ENCODE data around the gene NR2C2. TPM values are rescaled to one million over a fixed set of nuclear protein-coding genes. Genes with fewer than 3 reads are reported as not detected.

Gene NR2C2
- total and polyA plus RNA-seq, 2 donors from 2014 or later: 3.5 to 43.6 TPM

- peaks cover under 1 to 9% (median 9%) of the 10 kb centered on the region in 3 donors for H3K36me3 ChIP-seq (ENCODE audit: control insufficient read depth in 2 of 3, insufficient read depth in 3 of 3, low read length in 3 of 3)
- no peaks in the 10 kb centered on the region for H3K9me3 ChIP-seq (ENCODE audit: control insufficient read depth in 2 of 3, insufficient read depth in 1 of 3, low read length in 3 of 3)
- intact Hi-C loops (cut with DNase I): no loop called here
- no peak overlapping the region for H3K9ac ChIP-seq (ENCODE audit: low read length in 3 of 3)
- H3K4me1 ChIP-seq (ENCODE audit: control insufficient read depth in 2 of 3, insufficient read depth in 2 of 3, low read depth in 1 of 3, low read length in 3 of 3): no peaks in the 10 kb centered on the region
- no peaks in the 10 kb centered on the region for H3K27me3 ChIP-seq (ENCODE audit: control insufficient read depth, insufficient read depth, low read length)
- FAIRE-seq (no peak), DNase-seq (no peak)
- H3K4me3 ChIP-seq (ENCODE audit: low read length in 3 of 3): no peak overlapping the region
- no peak for TF ChIP-seq CTCF (IDR thresholded peaks at IDR 0.05; ENCODE audit: borderline replicate concordance, extremely low read depth, insufficient read depth)
- H3K27ac ChIP-seq (ENCODE audit: low read depth in 2 of 2, low read length in 2 of 2): no peak overlapping the region
Observed at GRCh38 chr3:15009167-15009566, 61.8 kb downstream of the NR2C2 start.

- Histone ChIP-seq H3K4me1 (ENCODE audit: control insufficient read depth in 2 of 3, insufficient read depth in 2 of 3, low read depth in 1 of 3, low read length in 3 of 3) (no peaks in the 10 kb centered on the region), H3K27me3 (ENCODE audit: control insufficient read depth, insufficient read depth, low read length) (no peaks in the 10 kb centered on the region), H3K9ac (ENCODE audit: low read length in 3 of 3) (no peak overlapping the region), H3K9me3 (ENCODE audit: control insufficient read depth in 2 of 3, insufficient read depth in 1 of 3, low read length in 3 of 3) (no peaks in the 10 kb centered on the region), H3K36me3 (ENCODE audit: control insufficient read depth in 2 of 3, insufficient read depth in 3 of 3, low read length in 3 of 3) (peaks cover 5 to 18% (median 16%) of the 10 kb centered on the region in 3 donors), H3K4me3 (ENCODE audit: low read length in 3 of 3) (no peak overlapping the region), H3K27ac (ENCODE audit: low read depth in 2 of 2, low read length in 2 of 2) (no peak overlapping the region)
- no peak for DNase-seq
- no peak for FAIRE-seq
- intact Hi-C loops (cut with DNase I): no loop called here
- no peak for TF ChIP-seq CTCF (IDR thresholded peaks at IDR 0.05; ENCODE audit: borderline replicate concordance, extremely low read depth, insufficient read depth)
Observed at GRCh38 chr3:15010664-15011063, 63.3 kb downstream of the NR2C2 start.

GRCh38 chr3:15011174-15011573, 63.8 kb downstream of the NR2C2 start:
- Histone ChIP-seq H3K9me3 (ENCODE audit: control insufficient read depth in 2 of 3, insufficient read depth in 1 of 3, low read length in 3 of 3) (no peaks in the 10 kb centered on the region), H3K27me3 (ENCODE audit: control insufficient read depth, insufficient read depth, low read length) (no peaks in the 10 kb centered on the region), H3K4me1 (ENCODE audit: control insufficient read depth in 2 of 3, insufficient read depth in 2 of 3, low read depth in 1 of 3, low read length in 3 of 3) (no peaks in the 10 kb centered on the region), H3K9ac (ENCODE audit: low read length in 3 of 3) (no peak overlapping the region), H3K27ac (ENCODE audit: low read depth in 2 of 2, low read length in 2 of 2) (no peak overlapping the region), H3K36me3 (ENCODE audit: control insufficient read depth in 2 of 3, insufficient read depth in 3 of 3, low read length in 3 of 3) (peaks cover 7 to 21% (median 16%) of the 10 kb centered on the region in 3 donors), H3K4me3 (ENCODE audit: low read length in 3 of 3) (no peak overlapping the region)
- no peak for TF ChIP-seq CTCF (IDR thresholded peaks at IDR 0.05; ENCODE audit: borderline replicate concordance, extremely low read depth, insufficient read depth)
- no peak for FAIRE-seq
- intact Hi-C loops (cut with DNase I): no loop called here
- no peak for DNase-seq

Measured in kidney (tissue), 14 donors.